SK-MEL-5 (cell line): Measurements from ENCODE around the gene FRMD7. TPM values are rescaled to one million over a fixed set of nuclear protein-coding genes. Genes with fewer than 3 reads are reported as not detected.
"Not testable (repeated sequence)": the region's sequence is repeated elsewhere in the genome, so short reads cannot be mapped to it uniquely, and the experiment has no call there.

Source experiments
- DNase-seq: peaks from one replicate; pipeline ENCODE4 v3.0.0-alpha.2; 2016; ENCODE audit warnings: low read depth, low spot score
- in situ Hi-C: cut with HindIII; loops from 2 replicates; pipeline ENCODE4 v1.10.0; 2016; ENCODE audit warnings: low sequenced_read_pairs, high pct_unique_total_duplicates, low pct_unique_long_range_greater_than_20kb
- total RNA-seq: library from RNA; depleted of rRNA; stranded (reverse); fragments of >200 nt; shearing (Covaris generic); gene quantifications from 2 replicates; pipeline ENCODE4 v1.2.3, GENCODE V29; 2014

FRMD7 gene
- total RNA-seq, 1 experiment from 2014 or later = 0.05 TPM

DNA sequence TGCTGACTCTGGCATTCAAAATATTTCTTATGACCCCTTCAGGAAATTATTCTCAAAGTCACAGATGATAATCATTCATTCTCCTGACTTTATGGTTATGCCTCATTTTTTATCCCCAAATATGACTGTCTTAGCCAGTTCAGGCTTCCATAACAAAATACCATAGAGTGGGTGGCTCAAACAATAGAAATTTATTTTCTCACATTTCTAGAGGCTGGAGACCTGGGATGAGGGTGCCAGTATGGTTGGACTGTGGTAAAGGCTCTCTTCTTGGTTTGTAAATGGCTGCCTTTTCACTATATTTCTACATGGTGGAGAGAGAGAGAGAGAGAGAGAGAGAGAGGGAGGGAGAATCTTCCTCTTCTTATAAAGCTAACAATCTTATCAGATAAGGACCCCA, 20.5 kb downstream of the FRMD7 start:
- DNase-seq = no peak
- in situ Hi-C loops = no loop called here

GRCh38 chrX:132101799-132102198, 26.0 kb downstream of the FRMD7 start:
- in situ Hi-C loops = no loop called here
- DNase-seq = no peak

DNA sequence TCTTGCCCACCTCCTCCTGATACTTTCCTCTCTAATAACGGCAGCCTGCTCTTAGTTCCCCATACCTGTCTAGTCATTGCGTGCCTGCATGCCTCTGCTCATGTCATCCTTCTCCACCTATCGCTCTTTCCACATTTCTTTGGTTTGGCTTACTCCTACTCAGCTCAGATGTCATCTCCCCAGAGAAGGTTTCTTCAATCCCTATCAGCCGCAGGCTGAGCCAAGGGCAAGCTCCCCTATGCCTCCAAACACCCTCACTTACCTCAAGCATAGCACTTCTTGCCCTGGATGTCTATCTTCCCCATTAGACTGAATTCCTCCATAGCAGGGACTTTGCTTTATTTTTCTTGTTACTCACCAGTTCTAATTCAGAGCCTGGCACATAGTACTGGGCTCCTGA, 26.6 kb downstream of the FRMD7 start:
- DNase-seq = no peak
- in situ Hi-C loops = no loop called here

DNA sequence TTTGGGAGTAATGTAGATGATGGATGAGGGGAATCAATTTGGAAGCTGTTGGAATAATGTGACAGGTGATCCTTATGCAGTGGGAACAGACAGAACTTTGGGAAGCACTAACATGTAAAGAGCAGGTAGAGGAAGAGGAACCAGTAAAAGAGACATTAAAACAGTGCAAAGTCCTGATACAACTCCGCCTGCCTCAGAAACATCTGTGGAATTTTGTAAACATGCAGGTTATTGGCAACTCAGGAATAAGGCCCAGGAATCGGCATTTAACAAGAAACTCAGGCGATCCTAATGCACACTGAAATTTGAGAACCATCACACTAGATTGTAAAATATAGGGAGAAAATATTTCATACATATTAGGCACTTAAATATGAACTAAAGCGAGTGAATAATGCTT, 29.1 kb downstream of the FRMD7 start:
- DNase-seq, in situ Hi-C loops: not testable (repeated sequence)

- in situ Hi-C loops = no loop called here
- no peak for DNase-seq
Observed at GRCh38 chrX:132094164-132094563, 33.7 kb downstream of the FRMD7 start.

DNA sequence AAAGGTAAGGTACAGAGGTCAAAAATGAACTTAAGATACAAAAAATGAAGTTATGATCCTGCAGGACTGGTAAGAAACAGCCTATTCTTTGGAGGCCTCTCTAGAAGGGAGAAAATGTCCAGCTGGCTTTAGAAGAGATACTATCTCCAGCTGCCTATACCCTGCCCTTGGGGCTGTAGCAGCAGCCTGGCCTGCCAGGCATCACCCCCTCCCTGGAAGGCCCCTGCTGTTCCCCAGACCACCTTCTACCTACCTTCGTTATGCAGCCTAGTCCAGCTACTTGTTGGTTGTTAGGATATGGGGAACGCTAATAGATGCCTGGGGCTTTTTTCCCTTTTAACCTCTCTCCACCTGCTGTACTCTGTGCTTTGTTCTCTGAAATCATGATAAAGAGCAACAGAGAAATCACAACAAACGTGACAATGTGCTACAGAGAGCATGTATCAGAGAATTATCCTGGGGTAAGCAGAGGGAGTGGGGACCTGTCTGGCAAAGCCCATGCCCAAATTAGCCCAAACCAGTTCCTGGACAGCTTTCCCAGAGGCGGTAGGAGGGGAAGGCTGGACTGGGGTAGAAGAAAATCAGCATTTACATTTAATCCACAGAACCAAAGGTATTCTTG, 34.5 kb downstream of the FRMD7 start:
- in situ Hi-C loops = no loop called here
- DNase-seq = no peak

DNA sequence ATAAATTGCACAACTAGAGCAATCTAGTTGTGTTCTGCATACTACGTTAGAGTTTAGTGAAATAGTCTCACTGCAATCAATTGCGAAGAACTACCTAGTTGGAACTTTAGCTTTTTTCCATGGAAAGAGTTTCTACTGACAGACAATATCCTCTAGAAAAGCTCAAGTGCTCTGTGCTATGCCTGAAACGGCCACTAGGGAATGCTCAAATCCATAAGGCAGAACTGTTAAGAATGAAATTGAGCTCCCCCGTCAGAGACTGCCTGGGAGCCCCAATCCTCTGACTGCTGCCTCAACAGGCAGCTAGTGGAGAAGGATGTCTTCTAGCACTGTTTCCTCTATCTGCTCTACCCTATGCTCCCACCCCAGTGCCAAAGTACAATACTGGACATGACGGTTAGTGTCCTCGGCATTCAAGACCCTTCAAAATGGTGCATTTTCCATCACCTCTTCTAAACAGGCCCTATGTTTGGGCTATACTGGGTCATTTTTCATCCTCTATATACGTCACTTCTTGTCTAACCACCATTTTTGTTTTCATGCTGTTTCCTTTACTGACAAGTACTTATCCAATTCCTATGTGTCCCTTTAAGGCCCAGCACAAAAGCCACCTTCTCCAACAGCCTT, 35.3 kb downstream of the FRMD7 start:
- in situ Hi-C loops = no loop called here
- peak; percentile 73 for DNase-seq

DNA sequence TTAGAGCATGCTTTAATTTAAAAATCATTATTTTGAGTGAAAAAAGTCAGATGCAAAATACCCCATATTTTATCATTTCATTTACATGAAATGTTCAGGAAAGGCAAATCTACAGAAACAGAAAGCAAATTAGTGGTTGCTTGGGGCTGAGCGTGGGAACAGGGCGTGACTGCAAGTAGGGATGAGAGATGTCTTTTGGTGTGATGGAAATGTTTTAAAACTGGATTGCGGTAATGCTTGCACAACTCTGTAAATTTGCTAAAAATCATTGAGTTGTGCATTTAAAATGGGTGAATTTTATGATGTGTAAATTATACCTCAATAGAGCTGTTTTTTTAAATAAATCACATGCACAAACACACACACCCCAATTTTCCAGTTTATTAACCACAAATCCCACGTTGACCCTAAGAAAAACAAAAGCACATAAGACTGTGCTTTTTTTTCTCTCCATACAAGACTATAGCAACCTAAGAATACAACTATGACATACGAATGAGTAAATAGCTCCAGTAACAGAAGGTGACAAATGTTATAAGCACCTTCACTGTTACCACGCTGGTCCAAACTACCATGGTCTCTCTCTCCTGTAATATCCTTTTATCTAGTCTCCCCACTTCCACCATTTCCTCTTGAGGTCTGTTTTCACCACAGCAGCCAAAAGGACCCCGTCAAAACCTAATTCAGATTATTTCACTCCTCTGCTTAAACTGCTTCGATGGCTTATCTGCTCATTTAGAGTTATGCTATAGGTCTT, 37.2 kb downstream of the FRMD7 start:
- in situ Hi-C loops = no loop called here
- no peak for DNase-seq

GRCh38 chrX:132088864-132089263, 39.0 kb downstream of the FRMD7 start:
- in situ Hi-C loops = no loop called here
- no peak for DNase-seq

- in situ Hi-C loops = no loop called here
- DNase-seq = no peak
Observed at GRCh38 chrX:132086672-132087071, 41.1 kb downstream of the FRMD7 start.

- in situ Hi-C loops = no loop called here
- DNase-seq = no peak
Observed at GRCh38 chrX:132085786-132086185, 42.0 kb downstream of the FRMD7 start.

DNA sequence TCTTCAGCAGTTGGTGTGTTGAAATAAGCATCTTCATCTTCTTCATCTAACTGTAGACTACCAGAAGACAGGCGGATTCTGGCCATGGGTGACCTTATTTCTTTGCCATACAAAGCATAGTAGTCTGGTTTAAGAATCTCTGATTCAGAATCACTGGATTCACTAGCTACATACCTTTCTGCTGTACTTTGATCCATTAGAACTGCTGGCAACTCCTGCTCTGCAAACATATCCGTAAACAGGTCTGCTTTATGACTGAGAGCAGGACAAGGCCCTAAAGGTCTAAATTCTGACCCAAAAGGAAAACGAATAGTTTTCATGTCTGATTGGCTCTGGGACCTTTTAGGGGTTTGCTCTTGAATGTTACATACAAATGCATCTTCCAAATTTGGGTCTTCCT, 49.9 kb downstream of the FRMD7 start:
- DNase-seq = no peak
- in situ Hi-C loops = no loop called here

DNA sequence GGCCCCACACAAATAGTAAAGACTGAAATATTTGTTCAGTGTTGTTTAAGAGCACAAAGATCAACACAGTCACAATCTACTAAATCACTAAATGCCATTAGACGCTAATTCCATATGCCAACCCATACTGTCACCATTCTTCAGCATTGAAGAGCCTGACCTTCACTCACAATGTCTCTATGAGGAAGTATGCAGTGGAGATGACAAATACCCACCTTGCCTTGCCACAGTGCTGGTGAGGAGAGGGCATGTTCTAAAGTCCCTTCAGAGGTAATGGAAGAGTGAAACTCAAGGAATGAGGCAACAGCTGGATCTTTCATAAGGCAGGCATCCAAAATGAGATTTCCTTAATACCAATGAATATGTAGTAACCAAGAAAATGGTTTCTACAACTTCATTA, 50.4 kb downstream of the FRMD7 start:
- no peak for DNase-seq
- in situ Hi-C loops = no loop called here

- in situ Hi-C loops = no loop called here
- DNase-seq = peak; percentile 34
Observed at GRCh38 chrX:132071254-132071653, 56.6 kb downstream of the FRMD7 start.

DNA sequence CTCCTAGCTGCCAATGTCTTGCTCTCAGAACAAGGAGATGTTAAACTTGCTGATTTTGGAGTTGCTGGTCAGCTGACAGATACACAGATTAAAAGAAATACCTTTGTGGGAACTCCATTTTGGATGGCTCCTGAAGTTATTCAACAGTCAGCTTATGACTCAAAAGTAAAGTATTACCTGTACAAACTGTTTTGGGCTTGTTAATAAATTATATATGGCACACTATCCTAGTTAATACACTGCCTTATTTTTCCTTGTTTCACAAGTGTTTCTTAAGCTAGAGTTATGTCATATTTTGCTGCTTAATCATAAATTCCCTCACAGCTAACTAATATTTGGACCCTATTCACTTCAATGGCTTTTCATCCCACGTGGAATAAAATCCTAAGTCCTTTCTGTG, 59.4 kb downstream of the FRMD7 start:
- DNase-seq = no peak
- in situ Hi-C loops = no loop called here

- DNase-seq = peak; percentile 53
- in situ Hi-C loops = no loop called here
Observed at GRCh38 chrX:132063862-132064261, 64.0 kb downstream of the FRMD7 start.

- in situ Hi-C loops = no loop called here
- no peak for DNase-seq
Observed at GRCh38 chrX:132063334-132063733, 64.5 kb downstream of the FRMD7 start.

GRCh38 chrX:132059973-132060540, 67.8 kb downstream of the FRMD7 start:
- DNase-seq = no peak
- in situ Hi-C loops = no loop called here

DNA sequence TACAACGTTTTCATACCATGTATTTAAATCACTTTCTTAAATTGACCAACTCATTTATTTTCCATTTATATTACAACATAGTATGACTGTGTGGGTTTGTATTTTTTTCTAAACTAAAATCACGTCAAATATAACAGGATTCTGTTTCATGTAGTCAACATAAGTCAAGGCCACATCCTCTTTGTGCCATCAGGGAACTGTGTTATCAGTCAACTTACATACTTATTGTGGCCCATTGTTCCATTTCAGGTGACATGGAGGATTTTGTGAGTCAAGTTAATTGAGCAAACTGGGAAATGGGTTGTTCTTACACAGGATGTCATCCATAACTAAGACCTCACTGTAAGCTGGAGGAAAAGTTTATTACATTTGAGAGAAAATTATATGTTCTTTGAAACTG, 68.8 kb downstream of the FRMD7 start:
- DNase-seq = no peak
- in situ Hi-C loops = no loop called here
